Measurements from ENCODE around the gene TRIM32. TPM values are rescaled to one million over a fixed set of nuclear protein-coding genes. Genes with fewer than 3 reads are reported as not detected.

The TRIM32 gene
- total and polyA plus RNA-seq, 2 donors (not counting 1 experiment from before 2014, with no cell fraction given) = 3.6 to 14.1 TPM

DNA sequence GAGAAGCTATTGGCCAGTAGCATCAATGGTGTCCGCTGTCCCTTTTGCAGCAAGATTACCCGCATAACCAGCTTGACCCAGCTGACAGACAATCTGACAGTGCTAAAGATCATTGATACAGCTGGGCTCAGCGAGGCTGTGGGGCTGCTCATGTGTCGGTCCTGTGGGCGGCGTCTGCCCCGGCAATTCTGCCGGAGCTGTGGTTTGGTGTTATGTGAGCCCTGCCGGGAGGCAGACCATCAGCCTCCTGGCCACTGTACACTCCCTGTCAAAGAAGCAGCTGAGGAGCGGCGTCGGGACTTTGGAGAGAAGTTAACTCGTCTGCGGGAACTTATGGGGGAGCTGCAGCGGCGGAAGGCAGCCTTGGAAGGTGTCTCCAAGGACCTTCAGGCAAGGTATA is 10.8 kb downstream of the TRIM32 start:
- peaks cover 2% of the 10 kb centered on the region for H4K20me1 ChIP-seq (ENCODE audit: control insufficient read depth, insufficient read depth, low read length, poor library complexity, severe bottlenecking)
- peaks cover 10% of the 10 kb centered on the region for H3K4me1 Mint-ChIP-seq
- 97% methylated on average over 16 of the region's 16 CpGs for WGBS (ENCODE audit: insufficient coverage)
- ATAC-seq (ENCODE audit: low read depth) (no peak), DNase-seq (no peak)
- H3K4me3 ChIP-seq (ENCODE audit: control extremely low read depth in 1 of 5, extremely low read depth in 1 of 5, insufficient read depth in 1 of 5, low read depth in 2 of 5, low read length in 4 of 5) = no peak overlapping the region
- no peaks in the 10 kb centered on the region for H3K27me3 ChIP-seq (replicated peaks in 1 of 4; ENCODE audit: control extremely low read depth in 1 of 4, control insufficient read depth in 3 of 4, insufficient read depth in 4 of 4, low read length in 3 of 4)
- no peak overlapping the region for H3K27ac Mint-ChIP-seq
- H3K27ac ChIP-seq (ENCODE audit: low read length in 2 of 2) = no peak overlapping the region
- H3K9me3 ChIP-seq (ENCODE audit: control extremely low read depth in 1 of 3, control insufficient read depth in 2 of 3, insufficient read depth in 1 of 3, low read length in 2 of 3) = peaks cover 0 to 3% (median 0%) of the 10 kb centered on the region in 3 donors
- H3K9ac ChIP-seq (ENCODE audit: low read length) = no peak overlapping the region
- H3K36me3 ChIP-seq (replicated peaks in 1 of 2; ENCODE audit: control extremely low read depth in 1 of 2, control insufficient read depth in 1 of 2, extremely low read depth in 1 of 2, insufficient read depth in 2 of 2, low read length in 1 of 2) = peaks cover 6 to 31% of the 10 kb centered on the region in 2 experiments
- no peaks in the 10 kb centered on the region for H3K4me1 ChIP-seq (ENCODE audit: control insufficient read depth in 2 of 2, insufficient read depth in 2 of 2, low read length in 2 of 2)
- POLR2A ChIA-PET = interaction anchor here (0.8 kb wide), 1 partner anchor 11 kb away, joined by 3 read pairs; the partner anchor contains the start of gene TRIM32
- H3K9me3 Mint-ChIP-seq (ENCODE audit: insufficient read depth) = no peaks in the 10 kb centered on the region
- no peaks in the 10 kb centered on the region for H3K27me3 Mint-ChIP-seq
- intact Hi-C loops (cut with micrococcal nuclease) = no loop called here
- H3K4me3 Mint-ChIP-seq = no peak overlapping the region
- CTCF ChIA-PET = no interaction called here
- no peak overlapping the region for H3K4me2 ChIP-seq (replicated peaks; ENCODE audit: low read depth, low read length, poor library complexity, severe bottlenecking)
- no peaks in the 10 kb centered on the region for H3K79me2 ChIP-seq (ENCODE audit: control insufficient read depth, insufficient read depth, low read length)
- TF ChIP-seq EZH2 (IDR thresholded peaks at IDR 0.05; ENCODE audit: borderline replicate concordance, insufficient read depth, low read depth, low read length, poor library complexity, severe bottlenecking) = no peak
- TF ChIP-seq, protein P1, sequence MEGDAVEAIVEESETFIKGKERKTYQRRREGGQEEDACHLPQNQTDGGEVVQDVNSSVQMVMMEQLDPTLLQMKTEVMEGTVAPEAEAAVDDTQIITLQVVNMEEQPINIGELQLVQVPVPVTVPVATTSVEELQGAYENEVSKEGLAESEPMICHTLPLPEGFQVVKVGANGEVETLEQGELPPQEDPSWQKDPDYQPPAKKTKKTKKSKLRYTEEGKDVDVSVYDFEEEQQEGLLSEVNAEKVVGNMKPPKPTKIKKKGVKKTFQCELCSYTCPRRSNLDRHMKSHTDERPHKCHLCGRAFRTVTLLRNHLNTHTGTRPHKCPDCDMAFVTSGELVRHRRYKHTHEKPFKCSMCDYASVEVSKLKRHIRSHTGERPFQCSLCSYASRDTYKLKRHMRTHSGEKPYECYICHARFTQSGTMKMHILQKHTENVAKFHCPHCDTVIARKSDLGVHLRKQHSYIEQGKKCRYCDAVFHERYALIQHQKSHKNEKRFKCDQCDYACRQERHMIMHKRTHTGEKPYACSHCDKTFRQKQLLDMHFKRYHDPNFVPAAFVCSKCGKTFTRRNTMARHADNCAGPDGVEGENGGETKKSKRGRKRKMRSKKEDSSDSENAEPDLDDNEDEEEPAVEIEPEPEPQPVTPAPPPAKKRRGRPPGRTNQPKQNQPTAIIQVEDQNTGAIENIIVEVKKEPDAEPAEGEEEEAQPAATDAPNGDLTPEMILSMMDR (IDR thresholded peaks at IDR 0.05) = no peak
- H2AFZ ChIP-seq (ENCODE audit: insufficient read depth, low read depth, low read length, poor library complexity, severe bottlenecking) = no peak overlapping the region

DNA sequence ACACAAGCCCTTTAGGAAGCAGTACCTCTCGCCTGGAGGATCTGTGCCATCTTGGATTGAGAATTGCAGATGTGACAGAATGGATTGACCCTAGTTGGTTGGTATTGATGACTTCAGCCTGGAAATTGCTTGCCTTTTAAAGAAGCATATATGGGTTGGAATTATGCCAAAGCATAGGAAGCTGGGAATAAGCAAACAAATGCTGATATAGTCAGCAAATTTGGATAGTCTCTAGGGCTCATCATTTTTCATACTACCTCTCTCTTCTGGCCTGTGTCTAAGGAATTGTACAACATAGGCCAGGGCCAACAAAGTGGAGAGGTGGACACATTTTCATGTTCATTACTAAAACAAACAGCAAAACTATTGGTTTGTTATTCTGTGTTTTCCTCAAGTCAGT is 13.2 kb downstream of the TRIM32 start:
- Histone ChIP-seq H3K36me3 (replicated peaks in 1 of 2; ENCODE audit: control extremely low read depth in 1 of 2, control insufficient read depth in 1 of 2, extremely low read depth in 1 of 2, insufficient read depth in 2 of 2, low read length in 1 of 2) (peaks cover 6 to 31% of the 10 kb centered on the region in 2 experiments), H3K9ac (ENCODE audit: low read length) (no peak overlapping the region), H3K79me2 (ENCODE audit: control insufficient read depth, insufficient read depth, low read length) (no peaks in the 10 kb centered on the region), H3K4me2 (replicated peaks; ENCODE audit: low read depth, low read length, poor library complexity, severe bottlenecking) (no peak overlapping the region), H3K4me1 (ENCODE audit: control insufficient read depth in 2 of 2, insufficient read depth in 2 of 2, low read length in 2 of 2) (no peaks in the 10 kb centered on the region), H3K27me3 (replicated peaks in 1 of 4; ENCODE audit: control extremely low read depth in 1 of 4, control insufficient read depth in 3 of 4, insufficient read depth in 4 of 4, low read length in 3 of 4) (no peaks in the 10 kb centered on the region), H3K9me3 (ENCODE audit: control extremely low read depth in 1 of 3, control insufficient read depth in 2 of 3, insufficient read depth in 1 of 3, low read length in 2 of 3) (peaks cover 0 to 3% (median 0%) of the 10 kb centered on the region in 3 donors), H2AFZ (ENCODE audit: insufficient read depth, low read depth, low read length, poor library complexity, severe bottlenecking) (no peak overlapping the region), H3K27ac (ENCODE audit: low read length in 2 of 2) (no peak overlapping the region), H3K4me3 (ENCODE audit: control extremely low read depth in 1 of 5, extremely low read depth in 1 of 5, insufficient read depth in 1 of 5, low read depth in 2 of 5, low read length in 4 of 5) (no peak overlapping the region), H4K20me1 (ENCODE audit: control insufficient read depth, insufficient read depth, low read length, poor library complexity, severe bottlenecking) (no peaks in the 10 kb centered on the region)
- ChIA-PET POLR2A (no interaction called here), CTCF (no interaction called here)
- no peak for TF ChIP-seq EZH2 (IDR thresholded peaks at IDR 0.05; ENCODE audit: borderline replicate concordance, insufficient read depth, low read depth, low read length, poor library complexity, severe bottlenecking)
- TF ChIP-seq, protein P1 (IDR thresholded peaks at IDR 0.05) = no peak
- H3K9me3 Mint-ChIP-seq (ENCODE audit: insufficient read depth) = no peaks in the 10 kb centered on the region
- DNase-seq = no peak
- no peaks in the 10 kb centered on the region for H3K27me3 Mint-ChIP-seq
- no peak overlapping the region for H3K27ac Mint-ChIP-seq
- intact Hi-C loops (cut with micrococcal nuclease) = no loop called here
- H3K4me3 Mint-ChIP-seq = no peak overlapping the region
- 100% methylated on average over 1 of the region's 1 CpG for WGBS (ENCODE audit: insufficient coverage)
- H3K4me1 Mint-ChIP-seq = peaks cover 6% of the 10 kb centered on the region
- ATAC-seq (ENCODE audit: low read depth) = no peak
